GM03348 (cell line): Measurements from ENCODE around the gene SRRM4.

Experiments
- DNase-seq: peaks from one replicate; pipeline ENCODE4 v3.0.0; 2012; ENCODE audit warnings: low spot score

The SRRM4 gene

GRCh38 chr12:119204131-119204530 lies 222.8 kb downstream of the SRRM4 start:
- DNase-seq: no peak

DNA sequence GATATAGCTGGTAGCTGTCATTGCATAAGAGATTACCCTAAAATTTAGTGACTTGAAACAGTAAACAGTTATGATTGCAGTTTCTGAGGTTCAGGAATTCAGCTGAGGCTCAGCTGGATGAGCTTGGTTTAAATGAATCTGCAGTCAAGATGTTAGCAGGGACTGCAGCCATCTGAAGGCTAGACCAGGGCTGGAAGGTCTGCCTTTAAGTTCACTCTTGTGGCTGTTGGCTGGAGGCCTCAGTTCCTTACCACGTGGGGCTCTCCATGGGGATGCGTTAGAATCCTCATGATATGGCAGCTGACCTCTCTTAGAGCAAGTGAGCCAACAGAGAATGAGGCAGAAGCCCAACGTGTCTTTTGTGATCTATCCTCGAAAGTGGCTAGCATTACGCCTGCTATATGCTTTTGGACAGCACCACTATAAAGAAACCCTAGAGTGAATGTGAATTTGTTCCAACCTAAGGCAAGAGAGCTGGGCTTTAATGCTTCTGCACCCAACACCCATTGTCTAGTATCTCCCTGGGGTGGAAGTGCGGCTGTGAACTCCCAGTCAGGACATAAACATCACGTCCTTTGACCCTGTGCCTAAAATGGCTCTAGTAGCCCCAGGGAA lies 223.4 kb downstream of the SRRM4 start:
- DNase-seq: no peak

GRCh38 chr12:119206348-119207062 lies 225.2 kb downstream of the SRRM4 start:
- no peak for DNase-seq

GRCh38 chr12:119207063-119207560 lies 225.8 kb downstream of the SRRM4 start:
- no peak for DNase-seq

DNA sequence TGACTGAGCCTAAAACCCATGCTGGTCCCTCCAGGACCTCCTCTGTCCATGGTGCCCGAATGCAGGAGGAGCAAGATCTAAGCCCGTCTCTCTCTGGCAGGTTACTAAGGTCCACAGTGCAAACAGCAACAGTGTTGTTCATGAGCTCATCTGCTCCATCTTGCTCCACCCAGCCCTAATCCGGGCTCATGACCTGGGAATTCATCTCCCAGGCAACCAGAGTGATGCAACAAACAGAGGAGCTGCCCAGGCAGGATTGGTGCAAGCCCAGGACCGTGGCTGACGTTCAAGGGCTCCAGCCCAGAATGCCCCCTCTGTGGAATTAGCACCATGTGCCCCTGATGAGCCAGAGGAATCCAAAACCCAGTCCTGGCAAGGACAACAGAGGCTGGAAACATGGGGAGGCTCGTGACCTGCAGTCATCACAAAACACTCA lies 227.3 kb downstream of the SRRM4 start:
- peak; percentile 36 for DNase-seq

DNA sequence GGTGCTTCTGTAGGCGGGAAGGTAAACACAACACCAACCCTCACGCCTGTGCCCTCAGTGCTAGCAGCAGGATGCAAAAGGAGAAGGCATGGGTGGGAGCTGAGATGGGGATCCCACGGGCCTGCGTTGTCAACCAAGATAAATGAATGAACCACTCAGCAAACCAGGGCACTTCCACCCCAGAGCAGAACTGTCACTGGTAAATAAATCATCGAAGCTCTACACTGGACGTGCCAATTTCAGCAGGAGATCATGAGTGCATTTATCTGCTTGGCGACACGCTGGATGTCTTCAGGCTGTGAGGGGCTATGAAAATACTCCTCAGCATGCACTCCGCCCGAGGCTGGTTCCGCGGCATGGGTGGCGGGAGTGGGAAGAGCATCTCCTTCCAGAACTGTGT lies 230.5 kb downstream of the SRRM4 start:
- DNase-seq: no peak
